CD14-positive monocyte (primary cell): Measurements from ENCODE around the gene SEL1L3. TPM values are rescaled to one million over a fixed set of nuclear protein-coding genes. Genes with fewer than 3 reads are reported as not detected.

ENCODE experiments used
- DNase-seq, 3 donors: peaks; one replicate each; pipeline ENCODE4 v3.0.0-alpha.2; 2011 to 2022
- H2AFZ ChIP-seq: 2 replicates; pipeline ENCODE4 v1.6.0; 2012; ENCODE audit warnings: mild to moderate bottlenecking, low read depth, low read length, inconsistent platforms; ENCODE audit not compliant: insufficient read depth, poor library complexity, severe bottlenecking
- H3K27ac ChIP-seq, 2 donors: 1 replicate in 1 of 2; 2 replicates in 1 of 2; pipeline ENCODE4 v1.5.1; 2012 to 2013; ENCODE audit warnings: low read length in 2 of 2, control low read depth in 1 of 2, inconsistent platforms in 1 of 2, low read depth in 1 of 2, mild to moderate bottlenecking in 1 of 2
- H3K27me3 ChIP-seq, 2 donors: one replicate each; pipeline versions ENCODE4 v1.6.0 to v1.6.1; 2011 to 2013; ENCODE audit warnings: low read length in 2 of 2; ENCODE audit not compliant: control insufficient read depth in 2 of 2, insufficient read depth in 2 of 2
- H3K36me3 ChIP-seq, 2 donors: replicated peaks in 1 of 2; 1 replicate in 1 of 2; 2 replicates in 1 of 2; pipeline versions ENCODE4 v1.5.1 to v1.6.1; 2012 to 2013; ENCODE audit warnings: low read length in 2 of 2, control low read depth in 1 of 2, inconsistent platforms in 1 of 2, mild to moderate bottlenecking in 1 of 2; ENCODE audit not compliant: insufficient read depth in 2 of 2, control insufficient read depth in 1 of 2
- H3K4me1 ChIP-seq, 2 donors: 1 replicate in 1 of 2; 2 replicates in 1 of 2; pipeline versions ENCODE4 v1.5.1 to v1.6.1; 2012 to 2013; ENCODE audit warnings: low read length in 2 of 2, control low read depth in 1 of 2, inconsistent platforms in 1 of 2, mild to moderate bottlenecking in 1 of 2, moderate library complexity in 1 of 2; ENCODE audit not compliant: insufficient read depth in 2 of 2, control insufficient read depth in 1 of 2
- H3K4me2 ChIP-seq: replicated peaks from 2 replicates; pipeline ENCODE3; 2012; ENCODE audit warnings: low read length, moderate library complexity, mild to moderate bottlenecking; ENCODE audit not compliant: poor library complexity, severe bottlenecking; ENCODE audit errors: extremely low read depth
- H3K4me3 ChIP-seq, 3 experiments: fragments of 200-600 bp in 1 of 3; sonication (generic) in 1 of 3; replicated peaks in 1 of 3; 1 replicate in 2 of 3; 2 replicates in 1 of 3; pipeline ENCODE4 v1.5.1; 2011 to 2013; ENCODE audit warnings: low read length in 3 of 3, mild to moderate bottlenecking in 3 of 3, control low read depth in 2 of 3, low read depth in 2 of 3, inconsistent platforms in 1 of 3, moderate library complexity in 1 of 3
- H3K79me2 ChIP-seq: 2 replicates; pipeline ENCODE4 v1.6.0; 2012; ENCODE audit warnings: mild to moderate bottlenecking, control low read depth, inconsistent platforms, low read length, moderate library complexity; ENCODE audit not compliant: insufficient read depth
- H3K9ac ChIP-seq: 2 replicates; pipeline ENCODE4 v1.6.0; 2017; ENCODE audit warnings: low read length, mild to moderate bottlenecking; ENCODE audit not compliant: insufficient read depth, poor library complexity, severe bottlenecking
- H3K9me3 ChIP-seq, 2 donors: replicated peaks in 1 of 2; 1 replicate in 1 of 2; 2 replicates in 1 of 2; pipeline versions ENCODE4 v1.5.1 to v1.6.1; 2012 to 2013; ENCODE audit warnings: low read length in 2 of 2, control low read depth in 1 of 2; ENCODE audit not compliant: control insufficient read depth in 1 of 2, insufficient read depth in 1 of 2
- H4K20me1 ChIP-seq: 2 replicates; pipeline ENCODE4 v1.6.0; 2012; ENCODE audit warnings: mild to moderate bottlenecking, low read length, control low read depth, moderate library complexity; ENCODE audit not compliant: insufficient read depth
- H3K27ac Mint-ChIP-seq, 7 donors: one replicate each; pipeline ENCODE4 v1.8.0; 2020; ENCODE audit warnings: mild to moderate bottlenecking in 7 of 7, mixed read lengths in 7 of 7, moderate library complexity in 6 of 7, inconsistent platforms in 2 of 7
- H3K27me3 Mint-ChIP-seq, 3 donors: one replicate each; pipeline ENCODE4 v1.8.0; 2021 to 2022; ENCODE audit warnings: low read depth in 3 of 3, mild to moderate bottlenecking in 3 of 3, mixed read lengths in 3 of 3, moderate library complexity in 3 of 3, inconsistent platforms in 1 of 3
- H3K36me3 Mint-ChIP-seq, 2 donors: one replicate each; pipeline ENCODE4 v1.8.0; 2020; ENCODE audit warnings: mixed read lengths in 2 of 2, inconsistent platforms in 1 of 2, mild to moderate bottlenecking in 1 of 2
- H3K4me1 Mint-ChIP-seq: one replicate; pipeline ENCODE4 v1.8.0; 2020; ENCODE audit warnings: mild to moderate bottlenecking, mixed read lengths
- H3K4me3 Mint-ChIP-seq, 2 donors: one replicate each; pipeline ENCODE4 v1.8.0; 2020; ENCODE audit warnings: mild to moderate bottlenecking in 2 of 2, mixed read lengths in 2 of 2, moderate library complexity in 1 of 2
- H3K9me3 Mint-ChIP-seq, 7 donors: one replicate each; pipeline ENCODE4 v1.8.0; 2020 to 2022; ENCODE audit warnings: mixed read lengths in 7 of 7, mild to moderate bottlenecking in 6 of 7, moderate library complexity in 6 of 7, inconsistent platforms in 2 of 7
- WGBS: methylation state at CpG from one replicate; pipeline ENCODE4 v1.1.5; 2013; ENCODE audit warnings: missing lambda C conversion rate; ENCODE audit not compliant: insufficient coverage; 5-methylcytosine and 5-hydroxymethylcytosine counted together
- intact Hi-C, 2 donors: fragments of 100-400 bp; cut with micrococcal nuclease; formaldehyde crosslinking; loops; one replicate each; pipeline versions ENCODE4 v1.15.0 to v1.15.1; 2023
- polyA plus RNA-seq, 3 donors: library from polyadenylated mRNA; depleted of rRNA in 1 of 3; unstranded in 2 of 3; stranded (reverse) in 1 of 3; fragments of 300-500 nt in 2 of 3; fragments of >200 nt in 1 of 3; fragmentation: Illumina TruSeq in 2 of 3; gene quantifications; 1 replicate in 2 of 3; 2 replicates in 1 of 3; pipeline ENCODE4 v1.2.3, GENCODE V29; 2012 to 2021
- TF ChIP-seq, protein P1 (sequence below): fragments of 200-600 bp; IDR thresholded peaks from one replicate; pipeline ENCODE4 v1.8.0; 2022; ENCODE audit warnings: antibody characterized with exemption, mild to moderate bottlenecking

Gene SEL1L3
- polyA plus RNA-seq, 3 donors = 0.61 to 2.2 (median 1.7) TPM

DNA sequence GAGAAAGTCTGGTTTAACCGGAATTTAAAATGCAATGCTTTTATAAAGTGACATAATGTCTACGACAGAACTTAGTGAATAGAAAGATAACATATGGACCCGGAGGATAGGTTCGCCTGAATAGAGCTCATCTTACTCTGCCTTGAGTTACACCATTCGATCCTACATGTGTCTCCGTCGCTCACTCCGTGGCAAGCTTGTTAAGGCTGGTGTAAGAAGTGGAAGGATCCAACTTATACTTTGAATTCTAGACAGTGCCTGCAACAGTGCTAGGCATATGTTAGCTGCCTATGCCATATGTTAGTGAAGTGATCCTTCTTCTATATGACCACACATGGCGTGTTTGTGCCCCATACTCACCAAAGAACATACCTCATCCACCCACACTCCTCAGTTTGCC, 50.9 kb downstream of the SEL1L3 start:
- Histone ChIP-seq H3K4me2 (no peak overlapping the region), H3K4me3 (no peak overlapping the region), H3K4me1 (peaks cover 4% of the 10 kb centered on the region in 2 donors), H3K9me3 (no peaks in the 10 kb centered on the region), H3K27me3 (no peaks in the 10 kb centered on the region), H3K27ac (no peak overlapping the region), H3K36me3 (no peaks in the 10 kb centered on the region), H4K20me1 (no peaks in the 10 kb centered on the region), H3K9ac (no peak overlapping the region), H3K79me2 (no peaks in the 10 kb centered on the region), H2AFZ (no peak overlapping the region)
- WGBS = 93% methylated on average over 3 of the region's 9 CpGs
- no peak overlapping the region for H3K4me3 Mint-ChIP-seq
- peaks cover 10% of the 10 kb centered on the region for H3K4me1 Mint-ChIP-seq
- H3K36me3 Mint-ChIP-seq = peaks cover 0 to 6% of the 10 kb centered on the region in 2 donors
- no peak for DNase-seq
- no peak overlapping the region for H3K27ac Mint-ChIP-seq
- H3K9me3 Mint-ChIP-seq = peaks cover 0 to 2% (median 0%) of the 10 kb centered on the region in 7 donors
- TF ChIP-seq, protein P1, sequence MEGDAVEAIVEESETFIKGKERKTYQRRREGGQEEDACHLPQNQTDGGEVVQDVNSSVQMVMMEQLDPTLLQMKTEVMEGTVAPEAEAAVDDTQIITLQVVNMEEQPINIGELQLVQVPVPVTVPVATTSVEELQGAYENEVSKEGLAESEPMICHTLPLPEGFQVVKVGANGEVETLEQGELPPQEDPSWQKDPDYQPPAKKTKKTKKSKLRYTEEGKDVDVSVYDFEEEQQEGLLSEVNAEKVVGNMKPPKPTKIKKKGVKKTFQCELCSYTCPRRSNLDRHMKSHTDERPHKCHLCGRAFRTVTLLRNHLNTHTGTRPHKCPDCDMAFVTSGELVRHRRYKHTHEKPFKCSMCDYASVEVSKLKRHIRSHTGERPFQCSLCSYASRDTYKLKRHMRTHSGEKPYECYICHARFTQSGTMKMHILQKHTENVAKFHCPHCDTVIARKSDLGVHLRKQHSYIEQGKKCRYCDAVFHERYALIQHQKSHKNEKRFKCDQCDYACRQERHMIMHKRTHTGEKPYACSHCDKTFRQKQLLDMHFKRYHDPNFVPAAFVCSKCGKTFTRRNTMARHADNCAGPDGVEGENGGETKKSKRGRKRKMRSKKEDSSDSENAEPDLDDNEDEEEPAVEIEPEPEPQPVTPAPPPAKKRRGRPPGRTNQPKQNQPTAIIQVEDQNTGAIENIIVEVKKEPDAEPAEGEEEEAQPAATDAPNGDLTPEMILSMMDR = no peak
- H3K27me3 Mint-ChIP-seq = peaks cover 0 to 3% (median 0%) of the 10 kb centered on the region in 3 donors
- intact Hi-C loops = no loop called here

DNA sequence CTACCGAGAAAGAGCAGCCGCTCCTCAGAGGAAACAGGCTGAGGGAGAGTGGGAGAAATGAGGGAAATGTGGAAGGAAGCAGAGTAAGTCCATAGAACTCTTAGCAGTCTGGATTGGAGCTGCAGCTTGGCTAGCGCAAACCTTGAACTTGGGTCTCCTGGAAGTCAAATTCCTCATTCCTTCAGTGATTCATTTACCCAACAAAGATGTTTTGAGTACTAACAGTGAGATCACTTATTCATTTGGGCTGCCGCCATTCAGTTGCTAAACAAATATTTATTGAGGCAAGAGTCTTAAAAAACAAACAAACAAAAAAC, 51.5 kb downstream of the SEL1L3 start:
- no peak overlapping the region for H3K9ac ChIP-seq
- Mint-ChIP-seq H3K36me3 (peaks cover 0 to under 1% of the 10 kb centered on the region in 2 donors), H3K27ac (no peak overlapping the region), H3K4me3 (no peak overlapping the region), H3K4me1 (peaks cover 10% of the 10 kb centered on the region), H3K9me3 (peaks cover 0 to 2% (median 0%) of the 10 kb centered on the region in 7 donors), H3K27me3 (peaks cover 0 to 3% (median 0%) of the 10 kb centered on the region in 3 donors)
- TF ChIP-seq, protein P1 = no peak
- no peak for DNase-seq
- no peaks in the 10 kb centered on the region for H4K20me1 ChIP-seq
- H3K9me3 ChIP-seq = no peaks in the 10 kb centered on the region
- H3K79me2 ChIP-seq = no peaks in the 10 kb centered on the region
- H3K4me1 ChIP-seq = peaks cover 4% of the 10 kb centered on the region in 2 donors
- H3K27me3 ChIP-seq = no peaks in the 10 kb centered on the region
- H3K4me2 ChIP-seq = no peak overlapping the region
- H3K36me3 ChIP-seq = no peaks in the 10 kb centered on the region
- H3K27ac ChIP-seq = no peak overlapping the region
- no peak overlapping the region for H2AFZ ChIP-seq
- intact Hi-C loops = no loop called here
- WGBS = 94% methylated on average over 2 of the region's 4 CpGs
- H3K4me3 ChIP-seq = no peak overlapping the region
